HK-2 (cell line): ENCODE data around the gene CTSD.
A peak's percentile ranks its signal among the peaks of the same experiment; 100 is the strongest.

ENCODE experiments used
- DNase-seq: peaks from one replicate; pipeline ENCODE4 v3.0.0-alpha.2; 2018; ENCODE audit not compliant: unreplicated experiment

The CTSD gene

DNA sequence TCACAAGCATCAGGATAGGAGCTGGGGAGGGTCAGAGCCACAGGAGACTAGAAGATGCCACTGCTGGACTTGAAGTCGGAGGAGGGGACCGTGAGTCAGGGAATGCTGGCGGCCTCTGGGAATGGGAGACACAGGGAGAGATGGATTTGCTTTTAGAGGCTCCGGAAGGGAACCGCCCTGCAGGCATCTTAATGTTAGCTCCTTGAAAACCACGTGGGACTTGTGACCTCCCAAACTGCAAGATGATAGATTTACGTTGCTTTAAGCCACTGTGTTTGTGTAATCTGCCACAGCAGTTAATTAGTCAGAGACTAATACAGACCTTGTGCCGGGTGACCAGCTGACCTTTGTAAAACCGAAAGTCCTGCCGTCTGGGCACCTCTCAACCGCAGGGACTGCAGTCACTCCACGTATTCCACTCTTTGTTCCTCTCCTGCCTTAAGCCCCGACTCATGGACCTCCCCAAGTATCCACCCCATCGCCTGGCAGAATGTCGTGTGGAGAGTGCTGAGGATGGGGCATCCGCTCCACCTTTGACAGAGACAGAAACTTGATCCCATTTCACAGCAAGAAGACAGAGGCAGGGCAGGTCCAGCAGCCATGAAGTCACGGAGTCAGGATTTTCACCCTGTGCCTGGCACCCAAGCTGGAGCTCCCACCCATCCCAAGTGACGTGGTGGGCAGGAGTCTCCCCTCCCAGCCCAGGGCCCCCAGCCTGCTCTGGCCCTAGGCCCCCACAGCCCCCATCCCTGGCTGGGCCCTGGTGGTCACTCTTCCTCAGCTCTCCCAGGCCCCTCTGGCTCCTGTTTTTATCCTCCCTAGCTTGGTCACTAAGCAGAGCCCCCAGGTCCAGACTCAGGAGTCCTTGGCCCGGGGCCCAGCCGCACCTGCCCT lies 19.4 kb upstream of the CTSD start:
- no peak for DNase-seq

DNA sequence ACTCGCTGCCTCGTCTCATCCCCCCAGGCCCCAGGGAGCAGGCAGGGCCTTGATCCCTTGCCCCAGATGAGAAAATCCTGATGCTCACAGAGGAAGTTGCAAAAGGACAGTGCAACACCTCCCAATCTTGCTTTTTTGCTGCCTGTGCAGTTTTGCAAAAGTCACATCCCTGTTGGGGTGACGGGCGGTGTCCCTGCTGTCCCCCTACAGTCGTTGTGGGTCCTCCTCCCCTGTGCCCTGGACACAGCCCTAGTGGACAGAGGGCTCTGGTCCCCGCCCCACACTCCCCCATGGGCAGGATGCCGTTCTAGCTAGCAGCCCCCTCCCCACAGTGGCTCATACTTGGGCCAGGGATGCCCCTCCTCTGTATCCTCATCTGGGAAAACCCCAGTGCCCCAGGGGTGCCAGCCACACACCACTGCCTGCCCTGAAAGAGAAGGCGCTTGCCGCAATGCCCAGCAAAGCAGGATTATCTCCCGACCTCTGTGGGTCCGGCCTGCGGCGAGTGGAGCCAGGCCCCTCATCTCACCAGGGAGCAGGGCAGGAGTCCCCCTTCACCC lies 18.4 kb upstream of the CTSD start:
- no peak for DNase-seq

GRCh38 chr11:1781593-1781975 lies 17.9 kb upstream of the CTSD start:
- no peak for DNase-seq

GRCh38 chr11:1780700-1781592 lies 17.2 kb upstream of the CTSD start:
- DNase-seq = no peak

DNA sequence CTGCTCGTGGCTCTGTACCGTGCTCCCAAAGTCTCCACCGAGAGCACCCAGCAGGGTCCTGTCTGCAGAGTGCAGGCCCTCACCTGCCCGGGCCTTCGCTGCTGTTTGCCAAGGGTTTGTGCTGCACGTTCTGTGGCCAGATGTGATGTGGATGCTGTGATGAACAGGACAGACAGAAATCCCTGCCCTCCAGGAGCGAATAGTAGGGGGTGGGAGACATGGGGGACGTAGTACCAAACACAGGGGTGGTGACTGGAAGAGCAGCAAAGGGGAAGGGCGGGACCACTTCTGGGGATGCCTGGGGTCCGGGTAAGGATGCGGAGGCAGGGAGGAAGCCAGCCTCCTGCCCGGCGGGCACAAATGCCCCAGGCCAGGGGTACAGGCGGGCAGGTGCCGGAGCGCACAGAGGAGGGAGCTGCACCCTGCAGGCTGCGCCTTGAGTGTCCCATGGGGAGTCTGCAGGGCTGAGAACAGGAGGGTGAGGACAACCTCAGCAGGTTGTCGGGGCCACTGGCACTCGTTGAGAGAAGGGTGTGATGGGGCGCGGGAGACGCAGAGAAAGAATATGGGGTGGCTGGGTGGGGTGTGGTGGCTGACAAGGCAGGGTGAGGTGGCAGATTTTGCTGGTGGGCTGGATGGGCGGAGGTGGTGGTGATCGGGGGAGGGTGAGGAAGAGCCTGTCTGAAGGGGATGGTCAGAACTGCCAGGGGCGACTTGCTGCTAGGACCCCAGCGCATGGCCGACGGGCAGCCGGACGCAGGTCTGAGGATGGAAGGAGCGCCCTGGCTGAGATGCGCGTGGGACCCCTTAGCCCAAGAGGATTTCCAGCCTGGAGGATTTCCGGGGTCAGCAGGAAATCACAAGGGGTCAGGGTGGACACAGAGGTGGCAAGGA lies 16.3 kb upstream of the CTSD start:
- DNase-seq = no peak

DNA sequence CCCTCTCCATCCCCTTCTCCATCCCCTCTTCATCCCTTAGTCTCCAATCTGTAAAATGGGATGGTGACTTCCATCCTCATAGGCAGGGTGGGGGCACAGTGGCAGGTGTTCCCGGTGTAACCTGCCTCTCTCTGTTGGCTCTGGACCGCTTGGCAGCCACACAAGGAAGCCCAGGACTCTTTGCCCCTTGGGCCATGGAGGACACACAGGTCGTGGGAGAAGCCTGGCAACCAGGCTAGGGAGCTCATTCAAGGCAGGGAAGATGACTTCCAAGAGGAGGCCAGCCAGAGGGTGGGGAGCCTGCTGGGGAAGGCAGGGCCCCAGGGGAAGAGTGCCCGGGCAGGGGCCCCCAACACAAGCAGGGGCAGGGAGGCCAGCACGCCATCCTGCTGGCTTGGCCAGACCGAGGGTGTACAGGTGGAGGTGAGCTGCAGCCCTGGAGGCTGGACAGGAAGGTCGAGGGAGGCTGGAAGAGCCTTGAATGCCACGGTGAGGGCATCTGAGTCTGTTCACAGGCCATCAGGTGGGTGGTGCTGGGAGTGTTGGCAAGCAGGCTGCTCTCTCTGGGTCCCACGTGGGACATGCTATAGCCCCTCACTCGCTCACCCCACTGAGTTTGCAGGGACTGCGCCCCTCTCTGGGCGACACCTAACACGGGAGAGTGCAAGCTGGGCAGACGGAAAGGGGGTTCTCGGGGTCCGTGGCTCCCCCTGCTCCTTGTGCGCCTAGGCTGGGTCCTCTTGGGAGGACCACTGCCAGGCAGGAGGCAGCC lies 15.5 kb upstream of the CTSD start:
- DNase-seq = no peak

DNA sequence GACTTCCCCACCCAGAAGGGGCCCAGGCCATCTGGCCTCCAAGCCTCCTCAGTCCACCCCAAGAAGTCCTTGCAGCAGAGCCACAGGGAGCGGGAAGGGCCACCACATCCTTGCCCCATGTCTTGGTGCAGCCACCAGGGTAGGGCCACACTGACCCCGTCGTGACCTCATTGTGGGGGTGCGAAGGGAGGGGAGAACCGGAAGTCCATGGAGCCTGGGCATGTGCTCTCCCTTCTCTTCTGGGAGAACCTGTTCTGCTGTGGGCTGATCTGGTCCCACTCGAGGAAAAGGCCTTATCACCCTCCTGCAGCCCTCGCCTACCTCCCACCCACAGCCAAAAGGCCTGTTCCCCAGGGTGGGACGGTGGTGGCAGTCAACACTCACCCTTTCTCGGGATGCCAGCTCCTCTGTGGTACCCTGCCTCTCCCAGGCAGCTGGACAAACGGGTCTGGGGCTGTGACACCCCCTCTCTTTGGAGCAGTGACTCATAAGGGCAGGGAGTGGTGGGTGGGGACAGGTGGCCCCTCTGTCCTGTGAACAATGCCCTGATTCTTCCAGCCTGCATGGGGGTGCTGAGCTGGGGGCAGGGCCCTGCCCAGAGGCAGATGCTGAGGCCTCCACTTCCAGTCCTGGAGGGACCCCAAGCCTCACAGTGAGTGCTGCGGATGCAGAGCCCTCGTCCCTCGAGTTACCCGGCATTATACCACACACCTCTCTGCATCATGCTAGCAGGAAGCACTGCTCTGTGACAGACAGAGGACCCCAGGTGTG lies 14.6 kb upstream of the CTSD start:
- no peak for DNase-seq

DNA sequence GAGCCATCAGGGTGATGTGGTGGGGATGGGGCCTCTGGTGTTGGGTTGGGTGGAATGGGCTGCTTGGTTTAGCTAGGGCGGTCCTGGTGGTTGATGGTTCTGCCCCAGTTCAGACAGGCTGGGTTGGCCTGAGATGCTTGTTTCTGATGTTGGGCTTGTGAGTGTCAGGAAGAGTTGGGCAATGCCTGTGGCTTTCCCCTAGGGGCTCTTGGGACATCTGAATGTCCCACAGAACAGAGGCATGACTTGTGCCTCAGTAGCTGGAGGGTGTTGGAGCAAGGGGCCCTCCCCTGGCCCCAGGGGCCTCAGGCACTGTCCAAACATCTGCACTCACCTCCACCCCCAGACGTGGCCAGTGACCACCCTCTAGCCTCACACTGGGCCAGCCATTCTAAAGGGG lies 14.0 kb upstream of the CTSD start:
- no peak for DNase-seq

DNA sequence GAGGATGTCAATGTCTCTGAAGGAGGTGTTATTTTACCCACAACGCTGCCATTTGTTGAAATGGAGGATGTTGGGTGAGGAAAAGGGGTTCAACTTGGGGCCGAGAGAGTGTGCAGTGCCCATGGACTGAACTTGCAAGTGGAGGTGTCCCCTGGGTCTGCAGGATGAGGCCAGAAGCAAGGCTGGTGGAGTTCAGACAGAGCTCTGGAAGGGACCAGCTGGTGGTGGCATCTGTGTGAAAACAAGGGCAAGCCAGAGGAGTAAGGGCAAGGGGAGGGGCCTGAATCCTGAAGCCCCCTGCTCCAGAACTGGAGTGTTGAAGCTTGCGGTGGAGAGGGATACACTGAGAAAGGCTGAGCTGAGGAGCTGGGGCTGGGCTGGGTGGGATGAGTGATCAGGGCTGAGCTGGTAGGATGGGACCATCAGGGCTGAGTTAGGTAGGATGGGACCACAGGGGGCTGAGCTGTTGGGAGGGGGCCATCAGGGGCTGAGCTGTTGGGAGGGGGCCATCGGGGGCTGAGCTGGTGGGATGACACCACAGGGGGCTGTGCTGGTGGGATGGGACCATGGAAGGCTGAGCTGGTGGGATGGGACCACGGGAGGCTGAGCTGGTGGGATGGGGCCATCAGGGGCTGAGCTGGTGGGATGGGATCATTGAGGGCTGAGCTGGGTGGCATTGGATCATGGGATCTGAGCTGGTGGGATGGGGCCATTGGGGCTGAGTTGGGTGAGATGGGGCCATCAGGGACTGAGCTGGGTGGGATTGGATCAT lies 13.4 kb upstream of the CTSD start:
- no peak for DNase-seq

DNA sequence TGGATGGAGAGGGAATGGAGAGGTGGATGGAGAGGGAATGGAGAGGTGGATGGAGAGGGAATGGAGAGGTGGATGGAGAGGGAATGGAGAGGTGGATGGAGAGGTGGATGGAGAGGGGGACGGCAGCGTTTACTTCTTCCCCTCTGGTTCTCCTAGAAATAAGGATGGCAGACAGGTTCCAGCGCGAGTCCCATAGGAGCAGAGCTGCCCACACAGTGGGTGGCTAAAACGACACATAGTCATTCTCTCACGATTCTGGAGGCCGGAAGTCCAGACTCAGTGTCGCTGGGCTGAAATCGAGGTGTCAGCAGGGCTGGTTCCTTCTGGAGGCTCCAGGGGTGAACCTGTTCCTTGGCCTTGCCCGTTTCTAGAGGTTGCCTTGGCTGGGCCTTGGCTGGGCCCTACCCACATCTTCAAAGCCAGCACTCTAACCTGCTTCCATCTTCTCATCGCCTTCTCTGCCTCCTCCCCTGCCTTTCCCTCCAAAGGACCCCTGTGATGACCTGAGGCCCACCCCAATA lies 12.7 kb upstream of the CTSD start:
- no peak for DNase-seq

GRCh38 chr11:1774886-1775285 lies 11.2 kb upstream of the CTSD start:
- no peak for DNase-seq

GRCh38 chr11:1773994-1774550 lies 10.3 kb upstream of the CTSD start:
- DNase-seq = no peak

- DNase-seq = no peak
These were observed 9.6 kb upstream of the CTSD start for GRCh38 chr11:1773131-1773993.

GRCh38 chr11:1772270-1773130 lies 8.8 kb upstream of the CTSD start:
- peak; percentile 79 for DNase-seq

GRCh38 chr11:1771700-1772099 lies 8.0 kb upstream of the CTSD start:
- DNase-seq = no peak

- DNase-seq = no peak
These were observed 7.5 kb upstream of the CTSD start for GRCh38 chr11:1771273-1771672.

DNA sequence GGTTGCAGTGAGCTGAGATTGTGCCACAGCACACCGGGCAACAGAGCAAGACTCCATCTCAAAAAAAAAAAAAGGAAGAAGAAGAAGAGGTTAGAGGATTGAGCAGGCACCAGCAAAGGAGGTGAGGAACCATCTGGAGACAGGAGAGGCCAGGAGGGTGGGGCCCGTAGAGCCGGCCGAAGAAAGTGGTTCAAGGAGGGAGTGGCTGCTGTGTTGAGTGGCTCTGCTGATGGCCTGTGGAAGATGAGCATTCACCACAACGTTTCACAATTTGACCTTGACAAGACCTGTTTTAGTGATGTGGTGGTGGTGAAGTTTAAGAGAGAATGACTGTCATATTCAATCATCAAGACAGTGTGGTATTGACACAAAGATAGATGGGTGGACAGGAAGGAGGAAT lies 6.8 kb upstream of the CTSD start:
- DNase-seq = no peak
